ENCODE measurements around the gene MYD88.
"Not testable (repeated sequence)": the region's sequence is repeated elsewhere in the genome, so short reads cannot be mapped to it uniquely, and the experiment has no call there.

Gene MYD88

DNA sequence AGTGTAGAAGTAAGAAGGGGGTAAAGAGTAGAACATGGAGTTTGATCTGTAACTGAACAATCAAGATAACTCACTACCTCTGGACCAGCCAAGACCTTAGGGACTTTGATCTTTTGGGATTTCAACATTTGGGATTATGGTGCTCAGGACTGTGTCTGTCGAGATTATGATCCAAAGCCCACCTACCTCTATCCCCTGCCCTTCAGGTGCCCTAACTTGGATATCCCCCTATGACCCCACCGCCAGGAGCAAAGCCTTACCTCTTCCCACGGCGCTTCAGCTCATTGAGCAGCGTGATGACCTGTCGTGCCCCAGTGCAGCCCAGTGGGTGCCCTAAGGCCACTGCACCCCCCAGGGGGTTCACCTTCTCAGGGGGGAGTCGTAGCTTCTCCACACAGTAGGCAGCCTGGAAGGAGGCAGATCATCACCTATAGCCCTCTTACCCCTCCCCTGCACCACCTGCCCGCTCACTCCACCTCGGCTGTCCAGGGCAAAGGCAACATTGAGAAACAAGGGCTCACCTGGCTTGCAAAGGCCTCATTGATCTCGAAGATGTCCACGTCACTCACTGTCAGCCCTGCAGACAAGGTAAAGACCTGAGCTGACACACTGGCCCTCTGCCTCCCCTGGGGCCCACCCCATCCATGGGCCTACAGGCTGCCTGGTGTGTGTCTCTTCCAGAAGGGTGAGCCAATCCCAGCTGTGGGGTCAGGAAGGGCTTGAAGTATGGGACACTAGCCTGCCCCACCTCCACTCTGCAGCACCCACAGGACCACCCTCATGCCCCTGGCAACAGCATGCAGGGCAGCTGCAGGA lies 12.9 kb upstream of the MYD88 start:
- no peak for DNase-seq (ENCODE audit: low read depth in 2 of 2, low spot score in 1 of 2)

- DNase-seq (ENCODE audit: low read depth in 2 of 2, low spot score in 1 of 2): no peak
Observed at GRCh38 chr3:38126121-38126892, 12.2 kb upstream of the MYD88 start.

- DNase-seq (ENCODE audit: low read depth in 2 of 2, low spot score in 1 of 2): no peak
Observed at GRCh38 chr3:38127611-38128302, 10.7 kb upstream of the MYD88 start.

DNA sequence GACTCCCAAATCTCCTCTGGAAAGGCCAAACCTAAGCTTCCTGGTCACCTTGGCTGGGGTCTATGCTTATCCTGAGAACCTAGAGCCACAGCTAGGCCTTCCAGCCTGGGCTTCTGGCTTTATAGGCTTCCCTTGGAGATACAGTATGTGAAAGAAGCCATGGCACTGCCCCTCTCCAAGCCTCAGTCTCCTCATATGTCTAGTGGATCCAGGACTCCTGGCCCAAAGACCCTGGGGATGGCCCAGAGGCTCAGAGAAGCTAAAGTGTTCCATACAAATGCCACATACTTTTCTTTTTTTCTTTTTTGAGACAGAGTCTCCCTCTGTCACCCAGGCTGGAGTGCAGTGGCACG lies 10.2 kb upstream of the MYD88 start:
- no peak for DNase-seq (ENCODE audit: low read depth in 2 of 2, low spot score in 1 of 2)

DNA sequence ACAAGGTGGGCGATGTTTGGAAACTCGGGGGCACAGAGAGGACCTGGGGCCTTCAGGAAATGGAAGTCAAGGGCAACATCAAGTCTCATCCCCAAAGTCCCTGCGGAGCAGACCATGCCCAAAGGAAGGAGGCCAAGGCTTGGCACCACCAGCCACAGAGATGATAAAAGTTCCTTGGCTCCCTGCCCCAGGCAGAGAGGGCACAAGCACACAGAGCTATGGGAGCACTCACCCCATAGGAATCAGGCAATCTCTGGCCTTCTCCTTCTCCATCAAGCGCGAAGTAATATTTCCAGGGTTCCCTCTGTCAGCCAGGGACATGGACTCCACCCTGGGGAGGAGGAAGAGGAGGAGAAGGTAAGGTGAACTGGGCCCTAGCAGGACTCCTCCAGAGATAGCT lies 9.4 kb upstream of the MYD88 start:
- DNase-seq (ENCODE audit: low read depth in 2 of 2, low spot score in 1 of 2): no peak

- no peak for DNase-seq (ENCODE audit: low read depth in 2 of 2, low spot score in 1 of 2)
Observed at GRCh38 chr3:38130631-38131065, 7.8 kb upstream of the MYD88 start.

GRCh38 chr3:38131621-38132369 lies 6.7 kb upstream of the MYD88 start:
- DNase-seq (ENCODE audit: low read depth in 2 of 2, low spot score in 1 of 2): no peak

- DNase-seq (ENCODE audit: low read depth in 2 of 2, low spot score in 1 of 2): no peak
Observed at GRCh38 chr3:38133209-38133556, 5.3 kb upstream of the MYD88 start.

- DNase-seq (ENCODE audit: low read depth in 2 of 2, low spot score in 1 of 2): no peak
Observed at GRCh38 chr3:38133557-38134405, 4.7 kb upstream of the MYD88 start.

- DNase-seq (ENCODE audit: low read depth in 2 of 2, low spot score in 1 of 2): not testable (repeated sequence)
Observed at GRCh38 chr3:38134517-38135143, 3.8 kb upstream of the MYD88 start.

DNA sequence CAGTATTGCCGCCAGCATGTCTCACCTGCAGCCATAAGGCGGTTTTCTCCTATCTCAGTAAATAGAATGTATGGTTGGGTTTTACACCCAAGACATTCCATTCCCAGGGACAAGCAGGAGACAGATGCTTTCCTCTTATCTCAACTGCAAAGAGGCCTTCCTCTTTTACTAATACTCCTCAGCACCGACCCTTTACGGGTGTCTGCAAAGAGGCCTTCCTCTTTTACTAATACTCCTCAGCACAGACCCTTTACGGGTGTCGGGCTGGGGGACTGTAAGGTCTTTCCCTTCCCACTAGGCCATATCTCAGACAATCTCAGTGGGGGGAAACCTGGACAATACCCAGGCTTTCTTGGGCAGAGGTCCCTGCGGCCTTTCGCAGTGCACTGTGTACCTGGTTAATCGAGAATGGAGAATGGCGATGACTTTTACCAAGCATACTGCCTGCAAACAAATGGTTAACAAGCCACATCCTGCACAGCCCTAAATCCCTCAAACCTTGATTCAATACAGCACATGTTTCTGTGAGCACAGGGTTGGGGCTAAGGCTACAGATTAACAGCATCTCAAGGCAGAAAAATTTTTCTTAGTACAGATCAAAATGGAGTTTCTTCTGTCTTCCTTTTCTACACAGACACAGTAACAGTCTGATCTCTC lies 2.7 kb upstream of the MYD88 start:
- DNase-seq (ENCODE audit: low read depth in 2 of 2, low spot score in 1 of 2): not testable (repeated sequence)

DNA sequence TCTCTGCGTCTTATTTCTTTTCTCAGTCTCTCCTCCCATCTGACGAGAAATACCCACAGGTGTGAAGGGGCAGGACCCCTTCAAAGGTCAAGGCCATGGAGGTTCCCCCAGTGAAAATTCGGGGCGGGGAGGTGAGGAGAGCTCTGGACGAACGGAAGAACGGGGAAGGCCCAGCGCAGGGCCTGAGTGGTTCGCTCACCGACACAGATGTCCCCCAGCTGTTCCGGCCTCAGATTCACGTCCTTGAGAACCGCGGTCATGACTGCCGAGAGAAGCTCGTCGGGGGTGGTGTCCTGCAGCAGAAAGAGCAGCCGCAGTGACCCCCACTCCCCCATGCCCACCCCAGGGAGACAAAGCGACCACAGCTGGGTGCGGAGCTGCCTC lies 2.1 kb upstream of the MYD88 start:
- DNase-seq (ENCODE audit: low read depth in 2 of 2, low spot score in 1 of 2): no peak

- peak; percentile 94 to 96 for DNase-seq (ENCODE audit: low read depth in 2 of 2, low spot score in 1 of 2)
Observed at GRCh38 chr3:38136777-38137614, 1.5 kb upstream of the MYD88 start, which contains the start of gene ACAA1. ACAA1 (minus strand) TSS chr3:38137127; CDS start chr3:38137035, 92 bp downstream.

DNA sequence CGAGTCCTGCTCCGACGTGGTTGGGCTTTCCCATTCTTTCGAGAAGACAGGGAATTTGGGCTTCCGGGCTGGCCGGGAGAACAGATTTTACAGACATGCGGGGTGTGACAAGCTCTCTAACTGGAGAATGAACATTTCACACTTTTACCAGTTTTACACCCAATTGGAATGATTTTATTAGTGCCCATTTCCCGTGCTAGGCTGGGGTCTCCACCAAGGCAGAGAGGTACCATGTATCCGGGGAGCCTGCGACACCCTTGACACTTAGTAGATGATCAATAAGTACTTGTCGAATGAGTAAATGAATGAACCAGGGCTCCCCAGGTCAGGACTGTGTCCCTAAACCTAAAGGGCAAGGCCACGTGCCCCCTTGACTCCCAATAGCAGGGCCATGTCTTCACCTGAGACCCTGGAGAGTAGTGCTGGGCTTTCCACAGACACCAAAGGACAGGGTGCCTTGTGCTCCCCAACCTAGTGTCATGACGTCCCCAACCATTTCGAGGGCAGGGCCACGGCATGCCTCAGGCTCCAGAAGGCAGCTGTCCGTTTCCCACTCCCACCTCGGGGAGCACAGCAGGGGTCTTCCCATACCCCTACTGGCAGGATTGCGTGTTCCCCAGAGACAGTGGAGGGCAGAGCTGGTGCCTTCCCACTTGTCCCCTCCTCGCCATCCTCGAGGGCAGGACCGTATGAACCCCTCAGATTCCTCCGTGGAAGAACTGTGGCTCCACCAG lies 679 bp upstream of the MYD88 start:
- no peak for DNase-seq (ENCODE audit: low read depth in 2 of 2, low spot score in 1 of 2)

DNA sequence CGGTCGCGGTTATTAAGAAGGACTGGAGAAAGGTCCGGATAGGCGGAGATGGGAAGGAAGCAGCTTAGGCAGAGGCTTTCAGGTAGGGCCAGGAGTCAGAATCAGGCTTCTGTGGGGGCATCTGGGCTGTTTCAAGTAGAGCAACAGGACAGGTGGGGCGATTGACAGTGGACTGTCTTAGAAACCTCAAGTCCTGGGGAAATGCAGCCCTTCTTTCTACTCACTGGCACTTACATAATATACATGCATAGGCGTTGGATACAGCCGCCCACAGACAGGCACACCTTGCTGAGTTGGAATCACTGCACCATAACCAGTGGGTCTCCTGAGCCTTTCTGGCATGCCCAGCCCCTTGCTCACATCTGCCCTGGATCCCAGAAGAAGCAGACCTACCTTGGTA lies 730 bp downstream of the MYD88 start:
- DNase-seq (ENCODE audit: low read depth in 2 of 2, low spot score in 1 of 2): no peak

GRCh38 chr3:38139652-38140051 lies 1.2 kb downstream of the MYD88 start:
- DNase-seq (ENCODE audit: low read depth in 2 of 2, low spot score in 1 of 2): no peak

- no peak for DNase-seq (ENCODE audit: low read depth in 2 of 2, low spot score in 1 of 2)
Observed at GRCh38 chr3:38140326-38141172, 2.1 kb downstream of the MYD88 start.

Data from stimulated activated CD8-positive, alpha-beta memory T cell treated with anti-CD3 and anti-CD28 coated beads, Interleukin-4, amount 100 ng/mL, for 1 hour (primary cell).